Activated CD8-positive, alpha-beta T cell treated with anti-CD3 and anti-CD28 coated beads, Interleukin-2, amount 10 ng/mL, durations not matched to agents 7 days and 5 days (primary cell): ENCODE results near the gene GNAT2. TPM values are rescaled to one million over a fixed set of nuclear protein-coding genes. Genes with fewer than 3 reads are reported as not detected.

ENCODE experiments used
- ATAC-seq: fragments of 150-1000 bp; cut with Tn5 transposase; one replicate; pipeline ENCODE4 v1.10.0; 2021; ENCODE audit warnings: moderate library complexity
- CTCF ChIA-PET: fragments of 350-600 bp; sonication (Branson Sonifier 250); formaldehyde crosslinking; loops from one replicate; lab custom pipeline; 2021; ENCODE audit warnings: antibody characterized with exemption; lab: Charles Lee
- POLR2A ChIA-PET: fragments of 350-600 bp; sonication (Branson Sonifier 250); formaldehyde crosslinking; loops from one replicate; lab custom pipeline; 2021; ENCODE audit warnings: antibody characterized with exemption; lab: Charles Lee
- DNase-seq: peaks from one replicate; pipeline ENCODE4 v3.0.0-alpha.2; 2020
- H3K27ac Mint-ChIP-seq: one replicate; pipeline ENCODE4 v1.8.0; 2021; ENCODE audit warnings: mild to moderate bottlenecking, mixed read lengths
- H3K27me3 Mint-ChIP-seq: one replicate; pipeline ENCODE4 v1.8.0; 2021; ENCODE audit warnings: low read depth, mixed read lengths
- H3K36me3 Mint-ChIP-seq: one replicate; pipeline ENCODE4 v1.8.0; 2021; ENCODE audit warnings: low read depth, mixed read lengths
- H3K4me1 Mint-ChIP-seq: one replicate; pipeline ENCODE4 v1.8.0; 2021; ENCODE audit warnings: low read depth, mixed read lengths
- H3K4me3 Mint-ChIP-seq: one replicate; pipeline ENCODE4 v1.8.0; 2021; ENCODE audit warnings: mild to moderate bottlenecking, mixed read lengths
- H3K9me3 Mint-ChIP-seq: one replicate; pipeline ENCODE4 v1.8.0; 2022; ENCODE audit warnings: mixed read lengths; ENCODE audit not compliant: insufficient read depth
- total RNA-seq, 2 experiments: library from RNA; stranded (reverse); gene quantifications; one replicate each; pipeline ENCODE4 v1.2.3, GENCODE V29; 2021

Gene GNAT2
- total RNA-seq, 2 experiments from 2014 or later = not detected

DNA sequence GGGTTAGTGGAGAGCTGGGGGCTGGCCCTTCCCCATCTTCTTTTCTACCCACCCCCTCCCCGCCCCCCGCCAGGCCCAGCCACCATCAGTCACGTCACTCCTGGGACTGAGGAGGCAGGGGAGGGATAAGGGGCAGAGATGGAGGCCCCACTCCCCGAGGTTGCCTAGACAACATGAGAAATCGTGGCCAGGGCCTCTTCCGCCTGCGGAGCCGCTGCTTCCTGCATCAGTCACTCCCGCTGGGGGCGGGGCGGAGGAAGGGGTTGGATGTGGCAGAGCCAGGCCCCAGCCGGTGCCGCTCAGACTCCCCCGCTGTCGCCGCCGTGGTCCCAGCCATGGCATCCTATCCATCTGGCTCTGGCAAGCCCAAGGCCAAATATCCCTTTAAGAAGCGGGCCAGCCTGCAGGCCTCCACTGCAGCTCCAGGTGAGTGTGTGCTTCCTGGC is 1.4 kb upstream of the GNAT2 start:
- CTCF ChIA-PET = interaction anchor here (0.9 to 5.1 kb wide), 10 partner anchors 10 to 364 kb away, joined by 3 to 34 read pairs (median 7); partner anchors contain the start of genes AHCYL1, CYB561D1 and GNAI3
- ATAC-seq (peak; percentile 83), DNase-seq (peak; percentile 99)
- peaks cover 13% of the 10 kb centered on the region for H3K36me3 Mint-ChIP-seq
- POLR2A ChIA-PET = interaction anchor here (0.7 to 3.9 kb wide), 6 partner anchors 8 to 363 kb away, joined by 3 to 52 read pairs (median 4); partner anchors contain the start of genes AHCYL1 and GNAI3
- H3K9me3 Mint-ChIP-seq = no peaks in the 10 kb centered on the region
- H3K27me3 Mint-ChIP-seq = no peaks in the 10 kb centered on the region
- peaks cover 74% of the 10 kb centered on the region for H3K4me1 Mint-ChIP-seq
- H3K4me3 Mint-ChIP-seq = peak overlapping the region; percentile 95
- peak overlapping the region; percentile 96 for H3K27ac Mint-ChIP-seq

- ChIA-PET POLR2A (interaction anchor here (0.7 to 3.9 kb wide), 7 partner anchors 9 to 364 kb away, joined by 3 to 52 read pairs (median 4); partner anchors contain the start of genes AHCYL1 and GNAI3), CTCF (interaction anchor here (0.9 to 5.1 kb wide), 10 partner anchors 10 to 364 kb away, joined by 3 to 34 read pairs (median 7); partner anchors contain the start of genes AHCYL1, CYB561D1 and GNAI3)
- DNase-seq = no peak
- Mint-ChIP-seq H3K27ac (peak overlapping the region; percentile 96), H3K9me3 (no peaks in the 10 kb centered on the region), H3K36me3 (peaks cover 12% of the 10 kb centered on the region), H3K27me3 (no peaks in the 10 kb centered on the region), H3K4me1 (peaks cover 74% of the 10 kb centered on the region), H3K4me3 (peak overlapping the region; percentile 95)
- no peak for ATAC-seq
These were observed 980 bp upstream of the GNAT2 start for GRCh38 chr1:109620401-109620791.

DNA sequence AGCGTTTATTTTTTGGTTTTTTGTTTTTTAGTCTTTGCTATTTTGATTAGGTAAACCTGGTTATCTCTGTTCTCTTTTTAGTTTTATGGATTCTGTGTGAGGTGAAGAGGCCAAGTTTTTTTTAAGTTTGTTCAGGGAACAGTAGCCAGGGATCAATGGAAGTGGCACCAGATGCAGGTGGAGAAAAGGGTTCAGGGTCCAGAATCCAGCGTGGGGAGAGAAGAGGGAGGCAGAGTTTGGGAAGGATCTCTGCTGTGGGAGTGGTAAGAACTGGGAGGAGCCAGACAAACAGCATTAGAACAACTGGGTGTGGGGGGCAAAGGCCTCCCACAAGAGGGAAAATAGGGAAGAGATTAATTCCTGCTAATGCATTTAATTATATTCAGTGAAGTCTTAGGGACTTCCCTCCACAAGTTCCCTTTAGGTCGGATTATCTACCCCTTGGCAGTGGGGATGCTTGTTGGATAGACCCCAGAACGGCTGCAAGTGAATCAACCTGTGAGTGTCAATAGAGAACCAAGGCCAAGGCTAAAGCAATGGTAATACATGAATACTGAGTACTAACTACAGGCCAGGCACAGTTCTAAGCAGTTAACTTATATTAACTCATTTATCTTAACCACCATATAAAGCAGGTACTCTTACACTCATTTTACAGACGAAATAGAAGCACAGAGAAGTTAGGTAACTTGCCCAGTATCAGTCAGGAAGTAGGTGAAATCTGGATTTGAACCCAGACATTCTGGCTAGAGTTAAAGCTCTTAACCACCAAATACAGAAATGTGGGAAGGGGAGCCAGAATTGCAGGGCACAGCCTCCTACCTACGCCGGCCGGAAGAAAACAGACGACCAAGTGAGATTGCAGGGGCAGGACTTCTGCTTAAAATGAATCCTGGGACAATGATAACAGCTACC is 498 bp downstream of the GNAT2 start:
- no peaks in the 10 kb centered on the region for H3K27me3 Mint-ChIP-seq
- POLR2A ChIA-PET = interaction anchor here (2.2 to 3.9 kb wide), 3 partner anchors 70 to 365 kb away, joined by 5 to 52 read pairs (median 9); partner anchors contain the start of genes AHCYL1 and GNAI3
- H3K27ac Mint-ChIP-seq = peak overlapping the region; percentile 96
- peaks cover 10% of the 10 kb centered on the region for H3K36me3 Mint-ChIP-seq
- H3K4me3 Mint-ChIP-seq = peak overlapping the region; percentile 95
- ATAC-seq (no peak), DNase-seq (no peak)
- H3K4me1 Mint-ChIP-seq = peaks cover 60% of the 10 kb centered on the region
- H3K9me3 Mint-ChIP-seq = no peaks in the 10 kb centered on the region
- CTCF ChIA-PET = interaction anchor here (0.5 to 5.1 kb wide), 8 partner anchors 11 to 366 kb away, joined by 3 to 34 read pairs (median 8); partner anchors contain the start of genes AHCYL1 and GNAI3

- Mint-ChIP-seq H3K27ac (peak overlapping the region; percentile 48), H3K9me3 (no peaks in the 10 kb centered on the region), H3K4me3 (no peak overlapping the region), H3K4me1 (peaks cover 44% of the 10 kb centered on the region), H3K27me3 (peaks cover 3% of the 10 kb centered on the region), H3K36me3 (peaks cover 6% of the 10 kb centered on the region)
- ATAC-seq (no peak), DNase-seq (no peak)
- POLR2A ChIA-PET = interaction anchor here (2.1 kb wide), 1 partner anchor 69 kb away, joined by 12 read pairs; the partner anchor contains the start of gene GNAI3
- CTCF ChIA-PET = interaction anchor here (0.7 to 5.1 kb wide), 6 partner anchors 13 to 72 kb away, joined by 3 to 34 read pairs (median 7); partner anchors contain the start of gene GNAI3
These were observed 2.1 kb downstream of the GNAT2 start for GRCh38 chr1:109617291-109617801.

GRCh38 chr1:109616391-109616790 is 3.0 kb downstream of the GNAT2 start:
- H3K9me3 Mint-ChIP-seq = no peaks in the 10 kb centered on the region
- POLR2A ChIA-PET = interaction anchor here (1.1 to 2.1 kb wide), 2 partner anchors 66 to 68 kb away, joined by 4 to 12 read pairs; partner anchors contain the start of gene GNAI3
- no peak for DNase-seq
- CTCF ChIA-PET = interaction anchor here (1.1 to 5.1 kb wide), 6 partner anchors 14 to 71 kb away, joined by 3 to 34 read pairs (median 8); no protein-coding TSS in a partner anchor
- H3K4me3 Mint-ChIP-seq = no peak overlapping the region
- H3K27me3 Mint-ChIP-seq = peaks cover 3% of the 10 kb centered on the region
- H3K36me3 Mint-ChIP-seq = no peaks in the 10 kb centered on the region
- H3K4me1 Mint-ChIP-seq = peaks cover 37% of the 10 kb centered on the region
- H3K27ac Mint-ChIP-seq = no peak overlapping the region
- ATAC-seq = no peak

GRCh38 chr1:109615879-109616278 is 3.5 kb downstream of the GNAT2 start:
- no peaks in the 10 kb centered on the region for H3K36me3 Mint-ChIP-seq
- ATAC-seq (no peak), DNase-seq (no peak)
- ChIA-PET CTCF (interaction anchor here (1.7 to 3.9 kb wide), 3 partner anchors 14 to 69 kb away, joined by 7 to 25 read pairs (median 9); no protein-coding TSS in a partner anchor), POLR2A (interaction anchor here (1.1 to 4.4 kb wide), 2 partner anchors 66 to 68 kb away, joined by 4 to 22 read pairs; partner anchors contain the start of gene GNAI3)
- H3K9me3 Mint-ChIP-seq = no peaks in the 10 kb centered on the region
- peaks cover 3% of the 10 kb centered on the region for H3K27me3 Mint-ChIP-seq
- peak overlapping the region; percentile 40 for H3K27ac Mint-ChIP-seq
- no peak overlapping the region for H3K4me3 Mint-ChIP-seq
- peaks cover 37% of the 10 kb centered on the region for H3K4me1 Mint-ChIP-seq

- POLR2A ChIA-PET = interaction anchor here (4.4 kb wide), 1 partner anchor 65 kb away, joined by 22 read pairs; the partner anchor contains the start of gene GNAI3
- Mint-ChIP-seq H3K4me3 (no peak overlapping the region), H3K27me3 (peaks cover 3% of the 10 kb centered on the region), H3K27ac (no peak overlapping the region), H3K4me1 (peaks cover 26% of the 10 kb centered on the region), H3K9me3 (no peaks in the 10 kb centered on the region), H3K36me3 (no peaks in the 10 kb centered on the region)
- DNase-seq (no peak), ATAC-seq (no peak)
- CTCF ChIA-PET = interaction anchor here (0.7 to 3.9 kb wide), 10 partner anchors 16 to 161 kb away, joined by 3 to 25 read pairs (median 4); partner anchors contain the start of gene GNAI3
These were observed 5.9 kb downstream of the GNAT2 start for GRCh38 chr1:109613361-109614147.

DNA sequence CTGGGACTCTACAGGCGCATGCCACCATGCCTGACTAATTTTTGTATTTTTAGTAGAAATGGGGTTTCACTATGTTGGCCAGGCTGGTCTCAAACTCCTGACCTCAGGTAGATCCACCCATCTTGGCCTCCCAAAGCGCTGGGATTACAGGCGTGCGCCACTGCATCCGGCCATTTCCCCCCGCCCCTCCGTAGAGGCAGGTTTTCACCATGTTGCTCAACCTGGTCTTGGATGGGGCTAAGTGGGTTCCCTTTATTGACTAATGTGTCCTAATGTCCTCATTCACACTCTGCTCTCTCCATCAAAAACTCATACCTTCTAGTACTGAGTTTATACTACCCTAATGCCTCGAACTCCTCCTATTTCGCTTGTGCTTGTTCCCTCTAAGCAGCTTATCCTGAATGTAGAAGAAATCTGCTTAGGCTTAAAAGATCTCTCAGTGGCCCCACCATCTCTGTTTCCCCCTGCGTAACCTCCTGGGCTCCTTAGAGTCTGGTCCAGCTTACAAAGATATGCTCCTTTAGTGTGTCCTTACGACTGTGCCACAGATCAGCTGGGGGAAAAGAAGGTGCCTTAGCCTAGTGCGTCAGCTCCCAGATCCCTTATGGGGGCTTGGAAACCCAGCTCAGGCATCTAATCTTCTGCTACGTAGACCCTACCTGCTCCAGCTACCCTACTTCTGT is 8.0 kb downstream of the GNAT2 start:
- no peak overlapping the region for H3K27ac Mint-ChIP-seq

GRCh38 chr1:109610609-109611307 is 8.7 kb downstream of the GNAT2 start:
- Mint-ChIP-seq H3K27me3 (peaks cover 3% of the 10 kb centered on the region), H3K36me3 (no peaks in the 10 kb centered on the region), H3K4me1 (peaks cover 3% of the 10 kb centered on the region), H3K4me3 (no peak overlapping the region), H3K9me3 (no peaks in the 10 kb centered on the region), H3K27ac (no peak overlapping the region)
- POLR2A ChIA-PET = no interaction called here
- no peak for ATAC-seq
- no peak for DNase-seq
- CTCF ChIA-PET = interaction anchor here (0.7 to 1.2 kb wide), 3 partner anchors 9 to 20 kb away, joined by 3 to 4 read pairs (median 4); no protein-coding TSS in a partner anchor

More for the DNA sequence above, 8.0 kb downstream of the GNAT2 start:
- ChIA-PET CTCF (interaction anchor here (0.7 to 3.3 kb wide), 5 partner anchors 10 to 79 kb away, joined by 3 to 18 read pairs (median 4); no protein-coding TSS in a partner anchor), POLR2A (interaction anchor here (4.4 kb wide), 1 partner anchor 63 kb away, joined by 22 read pairs; the partner anchor contains the start of gene GNAI3)
- no peaks in the 10 kb centered on the region for H3K9me3 Mint-ChIP-seq
- DNase-seq = no peak
- no peak overlapping the region for H3K4me3 Mint-ChIP-seq
- no peak for ATAC-seq
- peaks cover 10% of the 10 kb centered on the region for H3K4me1 Mint-ChIP-seq
- H3K27me3 Mint-ChIP-seq = peaks cover 3% of the 10 kb centered on the region
- no peaks in the 10 kb centered on the region for H3K36me3 Mint-ChIP-seq
